IPS-15b (cell line): ENCODE results near the gene RER1.
A peak's percentile ranks its signal among the peaks of the same experiment; 100 is the strongest.

Source experiments
- H3K27me3 ChIP-seq: one replicate; pipeline ENCODE4 v1.6.1; 2013; ENCODE audit warnings: low read length; ENCODE audit not compliant: control insufficient read depth, insufficient read depth
- H3K36me3 ChIP-seq: one replicate; pipeline ENCODE4 v1.6.1; 2013; ENCODE audit warnings: low read length; ENCODE audit not compliant: control insufficient read depth, insufficient read depth
- H3K4me1 ChIP-seq: one replicate; pipeline ENCODE4 v1.6.1; 2013; ENCODE audit warnings: mild to moderate bottlenecking, low read length; ENCODE audit not compliant: control insufficient read depth, insufficient read depth
- H3K4me3 ChIP-seq: one replicate; pipeline ENCODE4 v1.5.1; 2013; ENCODE audit warnings: low read depth, low read length
- H3K9ac ChIP-seq: one replicate; pipeline ENCODE4 v1.6.1; 2013; ENCODE audit warnings: low read depth, mild to moderate bottlenecking, low read length
- H3K9me3 ChIP-seq: one replicate; pipeline ENCODE4 v1.6.1; 2013; ENCODE audit warnings: mild to moderate bottlenecking, low read length; ENCODE audit not compliant: control insufficient read depth, insufficient read depth

The RER1 gene

GRCh38 chr1:2389644-2390043 is 2.0 kb upstream of the RER1 start:
- Histone ChIP-seq H3K27me3 (no peaks in the 10 kb centered on the region), H3K9me3 (no peaks in the 10 kb centered on the region), H3K9ac (no peak overlapping the region), H3K4me1 (peaks cover 3% of the 10 kb centered on the region), H3K4me3 (no peak overlapping the region), H3K36me3 (peaks cover 10% of the 10 kb centered on the region)

GRCh38 chr1:2391931-2392509 is 379 bp downstream of the RER1 start:
- Histone ChIP-seq H3K9me3 (no peaks in the 10 kb centered on the region), H3K27me3 (no peaks in the 10 kb centered on the region), H3K9ac (peak overlapping the region; percentile 62), H3K4me3 (peak overlapping the region; percentile 84), H3K4me1 (peaks cover 3% of the 10 kb centered on the region), H3K36me3 (peaks cover 17% of the 10 kb centered on the region)

GRCh38 chr1:2392686-2393085 is 1.0 kb downstream of the RER1 start:
- peak overlapping the region; percentile 84 for H3K4me3 ChIP-seq
- no peaks in the 10 kb centered on the region for H3K27me3 ChIP-seq
- peaks cover 20% of the 10 kb centered on the region for H3K36me3 ChIP-seq
- H3K4me1 ChIP-seq: peaks cover 3% of the 10 kb centered on the region
- H3K9ac ChIP-seq: peak overlapping the region; percentile 62
- no peaks in the 10 kb centered on the region for H3K9me3 ChIP-seq

GRCh38 chr1:2393471-2393877 is 1.8 kb downstream of the RER1 start:
- no peaks in the 10 kb centered on the region for H3K27me3 ChIP-seq
- peaks cover 3% of the 10 kb centered on the region for H3K4me1 ChIP-seq
- H3K9me3 ChIP-seq: no peaks in the 10 kb centered on the region
- no peak overlapping the region for H3K9ac ChIP-seq
- H3K36me3 ChIP-seq: peaks cover 23% of the 10 kb centered on the region
- H3K4me3 ChIP-seq: no peak overlapping the region

- Histone ChIP-seq H3K9me3 (no peaks in the 10 kb centered on the region), H3K4me3 (no peak overlapping the region), H3K9ac (no peak overlapping the region), H3K27me3 (no peaks in the 10 kb centered on the region), H3K4me1 (peaks cover 3% of the 10 kb centered on the region), H3K36me3 (peaks cover 29% of the 10 kb centered on the region)
Measured at GRCh38 chr1:2394220-2394619, 2.6 kb downstream of the RER1 start.

- Histone ChIP-seq H3K9me3 (no peaks in the 10 kb centered on the region), H3K4me1 (peaks cover 3% of the 10 kb centered on the region), H3K27me3 (no peaks in the 10 kb centered on the region), H3K9ac (no peak overlapping the region), H3K36me3 (peaks cover 34% of the 10 kb centered on the region), H3K4me3 (no peak overlapping the region)
Measured at GRCh38 chr1:2394761-2395160, 3.1 kb downstream of the RER1 start.

- Histone ChIP-seq H3K36me3 (peaks cover 34% of the 10 kb centered on the region), H3K4me1 (peaks cover 3% of the 10 kb centered on the region), H3K27me3 (no peaks in the 10 kb centered on the region), H3K9me3 (no peaks in the 10 kb centered on the region), H3K4me3 (no peak overlapping the region), H3K9ac (no peak overlapping the region)
Measured at GRCh38 chr1:2395245-2395644, 3.6 kb downstream of the RER1 start.

- Histone ChIP-seq H3K9ac (no peak overlapping the region), H3K36me3 (peaks cover 34% of the 10 kb centered on the region), H3K4me3 (no peak overlapping the region), H3K9me3 (no peaks in the 10 kb centered on the region), H3K4me1 (peaks cover 3% of the 10 kb centered on the region), H3K27me3 (no peaks in the 10 kb centered on the region)
Measured at GRCh38 chr1:2396059-2396458, 4.4 kb downstream of the RER1 start.

- H3K27me3 ChIP-seq: no peaks in the 10 kb centered on the region
- no peaks in the 10 kb centered on the region for H3K9me3 ChIP-seq
- H3K4me1 ChIP-seq: peaks cover 3% of the 10 kb centered on the region
- H3K4me3 ChIP-seq: no peak overlapping the region
- no peak overlapping the region for H3K9ac ChIP-seq
- peaks cover 35% of the 10 kb centered on the region for H3K36me3 ChIP-seq
Measured at GRCh38 chr1:2396476-2396875, 4.8 kb downstream of the RER1 start.

GRCh38 chr1:2397007-2397679 is 5.5 kb downstream of the RER1 start:
- Histone ChIP-seq H3K9me3 (no peaks in the 10 kb centered on the region), H3K9ac (no peak overlapping the region), H3K4me3 (no peak overlapping the region), H3K27me3 (no peaks in the 10 kb centered on the region), H3K4me1 (peaks cover 3% of the 10 kb centered on the region), H3K36me3 (peaks cover 39% of the 10 kb centered on the region)

- no peaks in the 10 kb centered on the region for H3K9me3 ChIP-seq
- no peak overlapping the region for H3K4me3 ChIP-seq
- H3K27me3 ChIP-seq: no peaks in the 10 kb centered on the region
- H3K36me3 ChIP-seq: peaks cover 43% of the 10 kb centered on the region
- H3K9ac ChIP-seq: no peak overlapping the region
- no peaks in the 10 kb centered on the region for H3K4me1 ChIP-seq
Measured at GRCh38 chr1:2398871-2399270, 7.2 kb downstream of the RER1 start.

GRCh38 chr1:2399890-2400575 is 8.4 kb downstream of the RER1 start:
- Histone ChIP-seq H3K9me3 (no peaks in the 10 kb centered on the region), H3K9ac (no peak overlapping the region), H3K4me1 (no peaks in the 10 kb centered on the region), H3K27me3 (no peaks in the 10 kb centered on the region), H3K4me3 (no peak overlapping the region), H3K36me3 (peaks cover 46% of the 10 kb centered on the region)
